Effector CD4-positive, alpha-beta T cell (primary cell): Measurements from ENCODE around the gene GRAP2.

ENCODE experiments used
- DNase-seq: peaks from one replicate; pipeline ENCODE4 v3.0.0-alpha.2; 2020

The GRAP2 gene

DNA sequence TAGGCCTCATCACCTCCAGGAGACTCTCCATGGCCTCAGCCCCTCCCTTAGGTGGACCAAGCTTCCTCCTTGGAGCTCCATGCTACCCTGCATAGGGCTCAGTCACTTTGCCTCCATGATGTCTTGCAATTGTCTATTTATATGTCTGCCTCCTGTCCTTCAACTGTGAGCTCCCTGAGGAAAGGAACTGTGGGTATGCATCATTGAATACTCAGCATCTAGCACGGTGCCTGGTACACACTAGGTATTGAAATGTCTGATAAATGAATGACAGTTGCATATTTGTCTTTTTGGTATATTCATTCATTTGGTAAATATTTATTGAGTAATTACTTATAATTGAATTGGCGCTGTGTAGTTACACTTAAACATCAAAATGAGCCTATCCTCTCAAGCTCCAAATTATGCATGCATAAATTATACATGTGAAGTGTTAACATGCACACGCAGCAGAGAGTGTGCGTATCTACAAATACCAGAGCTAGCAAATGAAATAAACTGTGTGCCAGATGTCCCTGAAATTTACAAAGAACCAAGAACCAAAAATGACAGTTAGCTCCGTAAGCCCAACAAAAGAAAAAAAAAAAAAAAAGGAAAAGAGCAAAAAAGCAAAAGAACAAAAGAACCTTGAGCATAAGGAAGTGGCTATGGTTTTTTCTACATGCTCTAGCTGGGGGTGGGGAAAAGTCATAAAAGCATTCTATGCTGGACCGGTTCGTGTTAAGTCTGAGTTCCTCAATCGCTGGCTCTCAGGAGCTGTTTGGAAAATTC lies 25.2 kb downstream of the GRAP2 start:
- DNase-seq = no peak

DNA sequence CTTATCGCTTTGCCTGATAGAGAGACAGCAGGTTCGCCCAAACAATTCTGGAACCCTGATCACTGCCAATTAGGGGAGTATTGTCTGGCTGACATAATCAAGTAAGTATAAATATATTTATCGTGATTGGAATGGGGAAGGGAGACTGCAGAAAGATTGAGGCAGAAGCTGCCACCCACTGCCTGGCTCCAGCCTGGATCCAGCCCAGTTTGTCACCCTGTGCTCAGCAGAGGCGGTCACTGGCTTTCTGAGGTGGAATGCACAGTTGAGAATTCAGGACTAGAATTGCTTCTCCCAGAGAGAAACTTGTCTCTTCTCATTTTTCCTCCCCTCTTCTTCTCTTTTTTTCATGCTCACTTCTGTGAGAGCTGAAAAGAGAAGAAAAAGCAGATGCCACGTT lies 25.9 kb downstream of the GRAP2 start:
- no peak for DNase-seq

GRCh38 chr22:39927544-39927943 lies 26.7 kb downstream of the GRAP2 start:
- no peak for DNase-seq

DNA sequence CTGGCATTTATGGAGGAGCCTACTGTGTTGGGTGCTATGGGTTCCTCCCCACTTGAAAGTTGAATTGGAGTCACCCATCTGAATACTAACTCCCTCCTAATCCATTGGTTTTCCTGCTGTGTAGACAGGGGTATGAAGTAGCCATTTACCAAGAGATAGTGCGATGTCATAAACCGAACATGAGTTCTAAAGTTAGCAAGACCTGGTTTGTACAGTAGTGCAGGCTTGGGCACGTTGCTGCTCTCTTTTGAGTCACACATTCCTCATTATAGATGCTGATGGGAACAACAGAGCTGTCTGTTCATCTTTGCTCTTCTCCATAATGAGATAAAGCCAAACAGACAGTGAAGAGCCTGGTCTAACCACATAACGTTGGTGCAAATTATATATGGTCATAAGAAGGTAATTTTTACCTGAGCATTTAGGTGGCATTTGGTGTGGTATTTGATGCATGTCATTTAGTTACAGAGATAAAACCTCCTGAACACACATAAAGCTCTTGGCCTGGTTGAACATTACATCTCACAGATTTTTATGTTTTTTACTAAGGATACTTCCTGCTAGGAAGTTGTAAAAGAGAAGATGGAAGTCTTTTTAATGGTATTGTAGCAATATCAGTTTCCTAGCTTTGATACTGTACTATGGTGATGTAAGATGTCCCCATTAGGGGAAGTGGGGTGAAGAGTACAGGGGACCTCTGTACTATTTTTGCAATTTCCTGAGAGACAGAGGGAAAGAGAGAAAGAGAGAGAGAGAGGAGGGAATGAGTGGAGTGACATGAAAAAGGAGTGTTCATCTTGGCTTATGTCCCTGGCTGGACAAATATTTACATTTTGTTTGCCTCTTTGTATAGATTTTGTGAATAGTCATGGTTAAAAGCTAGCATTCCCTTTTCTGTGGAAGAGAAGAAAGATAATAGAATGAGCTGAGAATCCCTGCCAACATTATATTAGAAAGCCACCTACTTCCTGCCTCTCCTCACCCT lies 27.9 kb downstream of the GRAP2 start:
- no peak for DNase-seq

DNA sequence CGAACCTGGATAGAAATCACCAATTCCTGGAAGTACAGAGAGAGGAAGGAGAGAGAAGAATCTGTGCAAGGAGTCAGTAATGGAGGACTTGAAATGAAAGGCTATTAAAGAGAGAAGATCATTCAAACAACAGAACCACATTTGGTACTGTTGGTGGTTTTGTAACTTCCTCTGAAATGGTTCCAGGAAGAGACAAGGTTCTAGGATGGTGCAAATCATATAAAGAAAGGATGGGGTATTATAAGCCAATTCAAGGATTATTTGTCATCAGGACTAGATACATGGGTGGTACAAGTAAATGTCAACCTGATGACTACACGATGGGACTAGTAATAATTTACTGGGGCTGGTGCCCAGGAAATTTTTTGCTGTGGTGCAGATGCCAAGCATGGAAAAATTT lies 30.4 kb downstream of the GRAP2 start:
- no peak for DNase-seq

- DNase-seq = no peak
Observed at GRCh38 chr22:39932166-39932565, 31.3 kb downstream of the GRAP2 start.

- DNase-seq = peak; percentile 38
Observed at GRCh38 chr22:39932918-39933649, 32.2 kb downstream of the GRAP2 start.

- no peak for DNase-seq
Observed at GRCh38 chr22:39933741-39934140, 32.9 kb downstream of the GRAP2 start.

GRCh38 chr22:39935116-39935515 lies 34.2 kb downstream of the GRAP2 start:
- DNase-seq = no peak

- DNase-seq = no peak
Observed at GRCh38 chr22:39935612-39936011, 34.7 kb downstream of the GRAP2 start.

DNA sequence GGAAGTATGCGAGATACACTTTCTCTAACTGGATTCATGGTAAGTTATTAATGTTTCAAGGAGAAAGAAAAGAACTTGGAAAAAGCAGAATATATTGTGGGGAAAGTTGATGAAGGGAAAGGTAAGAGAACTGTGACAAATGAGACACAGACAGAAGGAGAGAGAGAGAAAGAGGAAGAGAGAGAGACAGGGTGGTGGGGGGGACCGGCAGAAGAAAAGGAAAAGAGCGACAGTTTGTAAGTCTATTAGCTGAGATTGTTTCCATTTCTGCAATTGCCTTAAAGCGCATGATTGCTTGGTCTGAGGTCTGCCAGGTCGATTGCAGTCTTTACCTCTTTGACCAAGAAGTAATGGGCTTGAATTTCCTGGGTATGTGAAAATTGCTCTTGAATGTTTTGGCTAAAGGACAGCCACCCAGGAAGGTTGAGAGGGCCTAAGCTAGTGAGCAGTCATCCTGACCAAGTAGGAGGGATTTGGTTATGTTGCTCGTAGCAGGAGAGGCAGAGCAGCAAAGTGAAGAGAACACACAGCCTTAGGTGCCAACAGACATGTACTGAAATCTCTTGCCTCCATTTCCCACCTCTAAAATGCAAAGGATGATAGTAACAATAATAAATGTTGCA lies 35.8 kb downstream of the GRAP2 start:
- DNase-seq = no peak

GRCh38 chr22:39937906-39938305 lies 37.0 kb downstream of the GRAP2 start:
- DNase-seq = peak; percentile 31

DNA sequence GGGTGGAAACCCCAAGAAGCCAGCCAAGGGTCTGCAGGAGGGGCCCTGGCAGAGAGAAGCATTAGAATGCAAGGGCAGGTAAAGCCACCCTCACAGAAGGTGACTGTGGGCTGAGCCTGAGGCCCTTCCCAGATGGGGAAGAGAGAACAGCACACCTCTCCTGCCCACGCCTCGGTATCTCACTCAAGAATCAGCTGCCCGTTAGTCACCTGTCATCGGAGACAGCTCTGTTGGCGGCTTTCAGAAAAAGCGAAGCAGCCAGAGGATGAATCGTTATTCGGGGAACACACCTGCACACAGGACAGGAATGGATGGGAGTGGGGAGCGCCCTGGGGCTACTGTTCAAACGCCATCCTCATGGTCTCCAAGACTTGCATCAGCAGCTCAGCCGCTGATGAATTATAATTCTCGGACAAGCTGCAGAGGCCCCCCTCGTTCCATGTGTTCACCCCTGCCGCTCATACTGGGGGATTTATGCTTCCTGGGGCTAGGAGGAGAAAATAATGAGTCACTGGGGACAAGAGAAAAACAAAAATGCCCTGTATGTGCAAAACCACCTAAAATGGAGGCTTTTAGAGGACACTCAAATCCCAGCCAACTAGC lies 37.7 kb downstream of the GRAP2 start:
- DNase-seq = peak; percentile 27

DNA sequence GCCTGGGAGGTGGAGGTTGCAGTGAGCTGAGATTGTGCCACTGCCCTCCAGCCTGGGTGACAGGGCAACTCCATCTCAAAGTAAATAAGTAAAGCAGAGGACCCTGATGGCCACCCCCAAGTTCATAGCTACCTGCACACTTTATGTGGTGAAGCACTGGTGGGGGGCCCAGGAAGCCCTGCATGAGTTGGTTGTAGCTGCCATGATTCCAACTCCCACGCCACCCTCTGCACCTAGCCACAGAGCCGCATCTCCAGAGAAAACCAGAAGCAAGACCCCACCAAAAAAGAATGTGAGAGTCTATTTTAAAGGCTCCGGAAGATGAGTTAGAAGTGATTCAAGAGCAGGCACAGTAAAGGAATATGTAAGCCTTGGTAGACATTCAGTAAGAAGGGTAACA lies 38.9 kb downstream of the GRAP2 start:
- no peak for DNase-seq

DNA sequence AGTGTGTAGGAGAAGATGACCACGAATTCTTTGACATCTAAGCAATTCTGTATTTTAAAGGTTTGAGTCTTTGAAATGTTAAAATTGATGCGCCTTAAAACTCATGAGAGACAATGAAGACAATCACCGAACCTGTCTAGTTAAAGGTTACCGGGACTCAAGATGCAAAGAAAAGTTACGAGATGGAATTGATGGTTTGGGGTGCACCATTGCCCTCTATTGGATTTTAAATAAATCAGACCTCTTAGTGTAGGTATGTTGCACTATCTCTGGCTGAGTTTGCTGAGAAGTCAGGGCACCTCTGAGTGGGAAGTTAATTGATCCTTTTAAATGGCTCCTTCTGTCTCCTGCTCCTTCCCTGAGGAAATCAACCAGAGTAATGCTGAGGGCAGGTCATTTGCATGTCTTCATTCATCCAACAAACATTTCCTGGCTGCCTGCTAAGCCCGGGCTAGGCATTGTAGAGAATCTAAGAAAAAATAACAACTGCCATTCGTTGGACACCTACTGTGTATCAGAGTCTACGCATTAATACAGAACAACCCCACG lies 39.9 kb downstream of the GRAP2 start:
- DNase-seq = no peak

- DNase-seq = no peak
Observed at GRCh38 chr22:39941601-39942000, 40.7 kb downstream of the GRAP2 start.

DNA sequence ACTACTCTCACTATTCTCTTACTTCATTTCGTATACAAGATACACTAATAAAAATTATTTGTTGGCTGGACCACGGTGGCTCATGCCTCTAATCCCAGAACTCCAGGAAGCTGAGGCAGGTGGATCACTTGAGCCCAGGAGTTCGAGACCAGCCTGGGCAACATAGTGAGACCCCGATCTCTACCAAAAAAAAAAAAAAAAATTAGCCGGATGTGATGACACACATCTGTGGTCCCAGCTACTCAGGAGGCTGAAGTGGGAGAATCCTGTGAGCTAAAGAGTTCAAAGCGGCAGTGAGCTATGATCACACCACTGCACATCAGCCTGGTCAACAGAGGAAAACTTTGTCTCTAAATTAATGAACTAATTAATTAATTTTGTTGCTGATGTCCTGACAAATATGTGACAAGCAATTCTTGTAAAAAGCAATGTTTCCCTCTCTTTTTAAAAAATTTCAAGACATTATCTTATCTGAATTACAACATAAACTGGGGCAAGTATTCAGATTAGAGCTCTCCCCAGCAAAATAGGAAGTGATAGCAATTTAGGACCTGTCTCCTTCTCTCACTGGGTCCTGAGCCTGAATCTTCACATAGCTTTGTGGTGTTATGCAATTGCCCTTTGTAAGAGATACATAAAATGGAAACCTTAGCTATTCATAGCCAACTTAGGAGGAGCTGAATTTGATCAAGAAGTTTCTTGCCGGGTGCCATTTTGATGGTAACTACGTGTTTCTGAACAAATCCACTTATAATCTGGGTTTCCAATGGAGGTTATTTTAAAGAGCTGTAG lies 41.8 kb downstream of the GRAP2 start:
- DNase-seq = no peak

DNA sequence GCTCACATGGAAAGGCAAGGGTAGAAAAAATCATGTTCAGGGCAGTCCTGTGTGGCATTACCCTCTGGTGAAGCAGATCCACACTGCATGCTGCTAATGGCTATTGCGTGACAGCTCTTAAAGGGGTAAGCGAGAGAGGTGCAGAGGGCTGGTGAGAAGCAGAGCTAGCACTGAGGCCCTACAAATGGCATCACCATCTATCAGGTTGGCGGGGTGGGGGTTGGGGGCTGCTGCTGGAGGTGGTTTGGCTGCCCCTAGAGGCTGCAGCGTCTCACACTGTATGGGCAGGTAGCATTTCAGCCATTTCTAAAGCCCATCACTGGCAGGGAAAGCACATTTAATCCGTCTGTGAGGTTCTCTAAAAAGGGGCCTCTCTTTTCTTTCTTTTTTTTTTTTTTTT lies 42.5 kb downstream of the GRAP2 start:
- DNase-seq = no peak

DNA sequence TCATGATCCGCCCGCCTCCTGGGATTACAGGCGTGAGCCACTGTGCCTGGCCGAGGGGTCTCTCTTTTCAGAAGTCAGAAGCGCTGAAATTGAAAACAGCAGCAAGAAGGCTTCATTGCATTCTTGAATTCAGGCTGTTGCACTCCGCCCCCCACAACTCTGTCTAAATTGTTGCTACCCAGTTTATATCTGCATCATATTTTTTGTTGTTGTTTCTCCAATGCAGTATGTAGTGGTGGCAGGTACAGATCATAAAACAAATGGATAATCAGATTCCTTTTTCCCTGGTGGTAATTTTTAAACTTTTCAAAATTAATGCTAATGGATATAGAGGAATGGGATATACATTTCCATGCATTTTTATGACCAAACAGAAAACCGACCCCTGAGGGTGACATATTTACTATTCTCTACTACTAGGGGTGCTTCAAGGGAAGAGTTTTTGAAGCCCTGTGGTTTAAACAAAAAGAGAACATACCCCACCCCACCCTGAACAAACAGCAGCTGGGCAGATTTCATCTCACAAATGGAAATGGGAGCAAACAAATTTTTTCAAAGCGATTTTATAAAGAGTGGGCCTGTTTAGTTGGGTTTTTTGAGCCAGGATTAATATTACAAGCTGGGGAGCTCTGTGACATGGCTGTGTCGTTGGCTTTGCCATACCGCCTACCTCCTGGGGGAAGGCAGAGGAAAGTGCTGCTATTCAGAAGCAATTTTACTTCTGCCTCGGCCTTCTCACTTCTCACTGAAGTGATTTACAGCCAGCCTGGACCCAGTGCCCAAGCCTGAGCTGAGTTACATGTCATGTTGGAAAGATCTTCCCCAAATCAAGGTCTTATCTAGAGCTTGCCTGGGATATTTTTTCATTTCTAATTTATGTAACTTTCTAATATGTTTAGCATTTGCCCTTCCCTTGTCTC lies 43.3 kb downstream of the GRAP2 start:
- DNase-seq = no peak

GRCh38 chr22:39946126-39946502 lies 45.2 kb downstream of the GRAP2 start:
- DNase-seq = no peak
